Measurements from ENCODE around the gene SLC7A6OS. TPM values are rescaled to one million over a fixed set of nuclear protein-coding genes. Genes with fewer than 3 reads are reported as not detected.

SLC7A6OS gene
- total RNA-seq, 1 experiment from 2014 or later, result 16.4 TPM

- Histone ChIP-seq H3K27me3 (ENCODE audit: insufficient read depth, low read length) (no peaks in the 10 kb centered on the region), H3K4me2 (ENCODE audit: low read length) (no peak overlapping the region)
- ATAC-seq, result no peak
Observed at GRCh38 chr16:68331879-68332410, 21.2 kb upstream of the SLC7A6OS start.

GRCh38 chr16:68328860-68329390, 18.2 kb upstream of the SLC7A6OS start:
- peaks cover 6 to 7% of the 10 kb centered on the region in 2 experiments; a peak in 3 of 4 replicates for H3K4me1 ChIP-seq (ENCODE audit: control insufficient read depth in 1 of 2, insufficient read depth in 2 of 2, low read length in 2 of 2)
- no peak overlapping the region for H2AFZ ChIP-seq (ENCODE audit: low read depth, low read length, poor library complexity, severe bottlenecking)
- H4K20me1 ChIP-seq (ENCODE audit: insufficient read depth), result no peaks in the 10 kb centered on the region
- no peak overlapping the region for H3K9ac ChIP-seq (ENCODE audit: low read length)
- RAD21 ChIA-PET (ENCODE audit: low non-redundant PET in 1 of 2, low total read pairs in 2 of 2, uncharacterized antibody in 2 of 2, unreplicated experiment in 2 of 2), result no interaction called here
- H3K27ac ChIP-seq (ENCODE audit: low read depth, low read length), result no peak overlapping the region
- ATAC-seq (no peak), DNase-seq (ENCODE audit: low read depth, low spot score) (no peak)
- no peaks in the 10 kb centered on the region for H3K27me3 ChIP-seq (ENCODE audit: insufficient read depth, low read length)
- H3K9me2 ChIP-seq (ENCODE audit: insufficient read depth), result no peaks in the 10 kb centered on the region
- intact Hi-C loops (cut with micrococcal nuclease), result loop anchor here (1.0 kb wide), 2 partner anchors 68 to 89 kb away; no protein-coding TSS in a partner anchor
- H3K36me3 ChIP-seq (ENCODE audit: control insufficient read depth in 1 of 2, insufficient read depth in 2 of 2, low read length in 2 of 2), result peaks cover 5 to 10% of the 10 kb centered on the region in 2 experiments; a peak in 3 of 4 replicates
- CTCF ChIA-PET, result interaction anchor here (4.4 kb wide), 1 partner anchor 67 kb away, joined by 54 read pairs; the partner anchor contains the start of gene SLC7A6
- H3K4me3 ChIP-seq (replicated peaks in 1 of 2; ENCODE audit: low read depth in 1 of 2, low read length in 2 of 2), result no peak overlapping the region
- no peaks in the 10 kb centered on the region for H3K79me2 ChIP-seq (ENCODE audit: insufficient read depth, low read length)
- H3K9me3 ChIP-seq (ENCODE audit: control insufficient read depth in 1 of 2, insufficient read depth in 1 of 2, low read depth in 1 of 2, low read length in 2 of 2), result no peaks in the 10 kb centered on the region
- no peak overlapping the region for H3K4me2 ChIP-seq (ENCODE audit: low read length)
- BruUV-seq (replicated peaks), result no TSS peak
- POLR2A ChIA-PET, result interaction anchor here (1.2 kb wide), 1 partner anchor 65 kb away, joined by 3 read pairs; the partner anchor contains the start of gene SLC7A6
- TF ChIP-seq EZH2 (IDR thresholded peaks at IDR 0.05) (no peak), POLR2A (IDR thresholded peaks at IDR 0.05; ENCODE audit: borderline replicate concordance, extremely low read depth, insufficient read depth, insufficient read length) (no peak), RAD21 (IDR thresholded peaks at IDR 0.05; ENCODE audit: low read depth) (no peak), SRF (IDR thresholded peaks at IDR 0.05; ENCODE audit: low read depth) (no peak), ZNF274 (IDR thresholded peaks at IDR 0.05; ENCODE audit: low read depth, low read length) (no peak), TCF7L2 (IDR thresholded peaks at IDR 0.05; ENCODE audit: borderline replicate concordance, extremely low read depth, insufficient read depth, insufficient read length) (no peak)
- TF ChIP-seq, protein P1, sequence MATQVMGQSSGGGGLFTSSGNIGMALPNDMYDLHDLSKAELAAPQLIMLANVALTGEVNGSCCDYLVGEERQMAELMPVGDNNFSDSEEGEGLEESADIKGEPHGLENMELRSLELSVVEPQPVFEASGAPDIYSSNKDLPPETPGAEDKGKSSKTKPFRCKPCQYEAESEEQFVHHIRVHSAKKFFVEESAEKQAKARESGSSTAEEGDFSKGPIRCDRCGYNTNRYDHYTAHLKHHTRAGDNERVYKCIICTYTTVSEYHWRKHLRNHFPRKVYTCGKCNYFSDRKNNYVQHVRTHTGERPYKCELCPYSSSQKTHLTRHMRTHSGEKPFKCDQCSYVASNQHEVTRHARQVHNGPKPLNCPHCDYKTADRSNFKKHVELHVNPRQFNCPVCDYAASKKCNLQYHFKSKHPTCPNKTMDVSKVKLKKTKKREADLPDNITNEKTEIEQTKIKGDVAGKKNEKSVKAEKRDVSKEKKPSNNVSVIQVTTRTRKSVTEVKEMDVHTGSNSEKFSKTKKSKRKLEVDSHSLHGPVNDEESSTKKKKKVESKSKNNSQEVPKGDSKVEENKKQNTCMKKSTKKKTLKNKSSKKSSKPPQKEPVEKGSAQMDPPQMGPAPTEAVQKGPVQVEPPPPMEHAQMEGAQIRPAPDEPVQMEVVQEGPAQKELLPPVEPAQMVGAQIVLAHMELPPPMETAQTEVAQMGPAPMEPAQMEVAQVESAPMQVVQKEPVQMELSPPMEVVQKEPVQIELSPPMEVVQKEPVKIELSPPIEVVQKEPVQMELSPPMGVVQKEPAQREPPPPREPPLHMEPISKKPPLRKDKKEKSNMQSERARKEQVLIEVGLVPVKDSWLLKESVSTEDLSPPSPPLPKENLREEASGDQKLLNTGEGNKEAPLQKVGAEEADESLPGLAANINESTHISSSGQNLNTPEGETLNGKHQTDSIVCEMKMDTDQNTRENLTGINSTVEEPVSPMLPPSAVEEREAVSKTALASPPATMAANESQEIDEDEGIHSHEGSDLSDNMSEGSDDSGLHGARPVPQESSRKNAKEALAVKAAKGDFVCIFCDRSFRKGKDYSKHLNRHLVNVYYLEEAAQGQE (IDR thresholded peaks at IDR 0.05; ENCODE audit: low read depth), result no peak
- TF ChIP-seq, protein P2, sequence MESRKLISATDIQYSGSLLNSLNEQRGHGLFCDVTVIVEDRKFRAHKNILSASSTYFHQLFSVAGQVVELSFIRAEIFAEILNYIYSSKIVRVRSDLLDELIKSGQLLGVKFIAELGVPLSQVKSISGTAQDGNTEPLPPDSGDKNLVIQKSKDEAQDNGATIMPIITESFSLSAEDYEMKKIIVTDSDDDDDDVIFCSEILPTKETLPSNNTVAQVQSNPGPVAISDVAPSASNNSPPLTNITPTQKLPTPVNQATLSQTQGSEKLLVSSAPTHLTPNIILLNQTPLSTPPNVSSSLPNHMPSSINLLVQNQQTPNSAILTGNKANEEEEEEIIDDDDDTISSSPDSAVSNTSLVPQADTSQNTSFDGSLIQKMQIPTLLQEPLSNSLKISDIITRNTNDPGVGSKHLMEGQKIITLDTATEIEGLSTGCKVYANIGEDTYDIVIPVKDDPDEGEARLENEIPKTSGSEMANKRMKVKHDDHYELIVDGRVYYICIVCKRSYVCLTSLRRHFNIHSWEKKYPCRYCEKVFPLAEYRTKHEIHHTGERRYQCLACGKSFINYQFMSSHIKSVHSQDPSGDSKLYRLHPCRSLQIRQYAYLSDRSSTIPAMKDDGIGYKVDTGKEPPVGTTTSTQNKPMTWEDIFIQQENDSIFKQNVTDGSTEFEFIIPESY (IDR thresholded peaks at IDR 0.05; ENCODE audit: extremely low read depth, insufficient replicate concordance, low read length), result no peak

More at GRCh38 chr16:68331879-68332410, 21.2 kb upstream of the SLC7A6OS start:
- Histone ChIP-seq H3K9me3 (ENCODE audit: control insufficient read depth in 1 of 2, insufficient read depth in 1 of 2, low read depth in 1 of 2, low read length in 2 of 2) (no peaks in the 10 kb centered on the region), H3K79me2 (ENCODE audit: insufficient read depth, low read length) (no peaks in the 10 kb centered on the region), H3K27ac (ENCODE audit: low read depth, low read length) (no peak overlapping the region), H3K4me3 (replicated peaks in 1 of 2; ENCODE audit: low read depth in 1 of 2, low read length in 2 of 2) (no peak overlapping the region), H3K9ac (ENCODE audit: low read length) (no peak overlapping the region), H2AFZ (ENCODE audit: low read depth, low read length, poor library complexity, severe bottlenecking) (no peak overlapping the region), H3K4me1 (ENCODE audit: control insufficient read depth in 1 of 2, insufficient read depth in 2 of 2, low read length in 2 of 2) (peaks cover 6 to 7% of the 10 kb centered on the region in 2 experiments; a peak in 3 of 4 replicates), H3K9me2 (ENCODE audit: insufficient read depth) (no peaks in the 10 kb centered on the region), H3K36me3 (ENCODE audit: control insufficient read depth in 1 of 2, insufficient read depth in 2 of 2, low read length in 2 of 2) (peaks cover 3 to 5% of the 10 kb centered on the region in 2 experiments; a peak in 1 of 4 replicates), H4K20me1 (ENCODE audit: insufficient read depth) (no peaks in the 10 kb centered on the region)
- BruUV-seq (replicated peaks), result no TSS peak
- POLR2A ChIA-PET, result no interaction called here
- TF ChIP-seq, protein P3, sequence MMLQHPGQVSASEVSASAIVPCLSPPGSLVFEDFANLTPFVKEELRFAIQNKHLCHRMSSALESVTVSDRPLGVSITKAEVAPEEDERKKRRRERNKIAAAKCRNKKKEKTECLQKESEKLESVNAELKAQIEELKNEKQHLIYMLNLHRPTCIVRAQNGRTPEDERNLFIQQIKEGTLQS (IDR thresholded peaks at IDR 0.05), result no peak
- no peak for TF ChIP-seq FOSL1 (IDR thresholded peaks at IDR 0.05; ENCODE audit: low read depth)
- no peak for TF ChIP-seq ZNF274 (IDR thresholded peaks at IDR 0.05; ENCODE audit: low read depth, low read length)
- no peak for TF ChIP-seq MAX (IDR thresholded peaks at IDR 0.05)
- TF ChIP-seq EZH2 (IDR thresholded peaks at IDR 0.05), result no peak
- no peak for TF ChIP-seq POLR2A (IDR thresholded peaks at IDR 0.05; ENCODE audit: borderline replicate concordance, extremely low read depth, insufficient read depth, insufficient read length)
- CTCF ChIA-PET, result no interaction called here
- RAD21 ChIA-PET (ENCODE audit: low non-redundant PET in 1 of 2, low total read pairs in 2 of 2, uncharacterized antibody in 2 of 2, unreplicated experiment in 2 of 2), result interaction anchor here in 1 of 2 experiments (0.6 kb wide), 1 partner anchor 811 kb away, joined by 3 read pairs; no protein-coding TSS in a partner anchor
- DNase-seq (ENCODE audit: low read depth, low spot score), result no peak
- intact Hi-C loops (cut with micrococcal nuclease), result no loop called here
